NCI-H187 (cell line): ENCODE data around the gene GNAI3.

Experiments
- DNase-seq, 2 experiments: peaks; one replicate each; lab custom pipeline; 2025; lab: John Stamatoyannopoulos, UW

The GNAI3 gene

GRCh38 chr1:109624201-109625010, 76.0 kb downstream of the GNAI3 start:
- DNase-seq, result peak; percentile 18 to 39

GRCh38 chr1:109625176-109625575, 76.8 kb downstream of the GNAI3 start:
- no peak for DNase-seq

DNA sequence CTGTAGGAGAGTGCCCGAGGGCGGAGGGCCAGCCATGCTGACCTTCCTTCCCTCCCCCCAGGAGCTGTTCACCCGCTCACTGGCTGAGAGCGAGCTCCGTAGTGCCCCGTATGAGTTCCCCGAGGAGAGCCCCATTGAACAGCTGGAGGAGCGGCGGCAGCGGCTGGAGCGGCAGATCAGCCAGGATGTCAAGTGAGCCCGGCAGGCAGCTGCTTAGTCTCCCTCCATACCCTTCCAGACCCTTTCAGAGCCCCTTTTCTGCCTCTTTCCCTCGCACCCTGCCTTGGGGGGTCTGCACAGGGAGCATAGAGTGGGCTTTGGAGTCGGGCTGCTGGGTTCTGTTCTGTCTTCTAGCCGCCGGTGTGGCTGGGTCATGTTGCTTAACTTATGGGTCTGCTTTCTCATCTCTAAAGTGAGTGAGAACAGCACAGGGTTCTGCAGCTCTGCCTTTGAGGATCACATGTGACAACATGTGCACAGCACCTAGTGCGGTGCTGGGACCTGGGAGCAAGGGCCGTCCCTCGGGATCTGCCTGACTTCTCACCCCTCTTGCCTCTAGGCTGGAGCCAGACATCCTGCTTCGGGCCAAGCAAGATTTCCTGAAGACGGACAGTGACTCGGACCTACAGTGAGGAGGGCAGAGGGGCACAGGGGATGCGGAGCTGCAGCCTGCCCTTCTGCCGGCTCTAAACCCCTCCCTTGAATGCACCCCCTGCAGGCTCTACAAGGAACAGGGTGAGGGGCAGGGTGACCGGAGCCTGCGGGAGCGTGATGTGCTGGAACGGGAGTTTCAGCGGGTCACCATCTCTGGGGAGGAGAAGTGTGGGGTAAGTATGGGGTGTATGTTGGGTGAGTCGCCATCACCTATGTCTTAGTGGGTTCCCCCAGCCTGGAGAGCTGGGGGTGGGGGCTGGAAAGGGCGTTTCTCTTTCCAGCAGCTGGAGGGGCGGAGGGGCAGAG, 77.5 kb downstream of the GNAI3 start:
- peak in 1 of 2 experiments; percentile 26 for DNase-seq

- no peak for DNase-seq
These were observed 78.4 kb downstream of the GNAI3 start for GRCh38 chr1:109626682-109627408.

GRCh38 chr1:109627692-109628399, 79.4 kb downstream of the GNAI3 start:
- no peak for DNase-seq

DNA sequence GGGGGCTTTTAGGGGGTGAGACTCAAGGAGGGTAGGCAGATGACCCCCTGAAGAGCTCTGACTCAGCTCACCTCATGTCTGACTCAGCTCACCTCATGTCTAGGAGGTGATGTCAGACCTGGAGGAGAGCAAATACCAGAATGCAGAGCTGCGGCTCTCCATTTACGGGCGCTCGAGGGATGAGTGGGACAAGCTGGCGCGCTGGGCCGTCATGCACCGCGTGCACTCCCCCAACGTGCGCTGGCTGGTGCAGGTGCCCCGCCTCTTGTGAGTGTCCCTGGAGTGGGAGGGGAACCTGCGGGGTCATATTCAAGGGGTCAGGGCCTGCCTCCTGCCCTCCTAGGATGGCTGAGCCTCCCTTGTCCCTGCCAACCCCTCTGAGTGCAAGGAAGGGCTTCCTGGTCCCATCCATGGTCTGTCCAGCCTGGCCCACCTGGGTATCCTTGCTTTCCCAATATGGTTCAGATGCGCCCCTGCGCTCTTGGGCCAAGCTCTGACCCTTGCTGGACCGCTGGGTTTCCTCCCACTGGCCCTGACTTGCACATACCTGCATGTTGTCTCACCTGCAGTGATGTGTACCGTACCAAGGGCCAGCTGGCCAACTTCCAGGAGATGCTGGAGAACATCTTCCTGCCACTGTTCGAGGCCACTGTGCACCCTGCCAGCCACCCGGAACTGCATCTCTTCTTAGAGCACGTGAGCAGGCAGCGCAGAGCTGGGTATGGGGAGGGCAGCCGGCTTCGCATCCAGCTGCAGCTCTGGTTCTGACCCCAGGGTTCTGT, 80.3 kb downstream of the GNAI3 start:
- no peak for DNase-seq

DNA sequence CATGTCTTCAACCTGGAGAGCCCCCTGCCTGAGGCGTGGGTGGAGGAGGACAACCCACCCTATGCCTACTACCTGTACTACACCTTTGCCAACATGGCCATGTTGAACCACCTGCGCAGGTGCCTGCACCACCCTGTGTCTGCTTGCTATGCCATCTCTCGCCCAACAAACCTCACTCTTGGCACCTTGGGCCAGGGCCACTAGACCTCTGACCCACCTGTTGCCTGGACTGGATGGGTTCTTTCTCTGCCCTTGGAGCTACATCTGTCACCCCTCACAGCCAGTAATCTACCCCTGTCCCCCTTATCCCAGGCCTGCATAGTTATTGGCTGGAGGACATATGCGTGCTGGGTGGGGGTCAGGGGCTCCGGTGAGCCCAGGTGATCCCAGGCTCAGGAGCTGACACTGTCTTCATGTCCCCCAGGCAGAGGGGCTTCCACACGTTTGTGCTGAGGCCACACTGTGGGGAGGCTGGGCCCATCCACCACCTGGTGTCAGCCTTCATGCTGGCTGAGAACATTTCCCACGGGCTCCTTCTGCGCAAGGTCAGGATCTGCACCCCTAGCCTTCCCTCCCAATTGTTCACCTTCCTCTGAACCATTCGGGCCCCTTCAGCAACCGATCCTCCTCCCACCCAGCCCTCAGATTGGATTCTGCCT, 81.1 kb downstream of the GNAI3 start:
- DNase-seq, result no peak

DNA sequence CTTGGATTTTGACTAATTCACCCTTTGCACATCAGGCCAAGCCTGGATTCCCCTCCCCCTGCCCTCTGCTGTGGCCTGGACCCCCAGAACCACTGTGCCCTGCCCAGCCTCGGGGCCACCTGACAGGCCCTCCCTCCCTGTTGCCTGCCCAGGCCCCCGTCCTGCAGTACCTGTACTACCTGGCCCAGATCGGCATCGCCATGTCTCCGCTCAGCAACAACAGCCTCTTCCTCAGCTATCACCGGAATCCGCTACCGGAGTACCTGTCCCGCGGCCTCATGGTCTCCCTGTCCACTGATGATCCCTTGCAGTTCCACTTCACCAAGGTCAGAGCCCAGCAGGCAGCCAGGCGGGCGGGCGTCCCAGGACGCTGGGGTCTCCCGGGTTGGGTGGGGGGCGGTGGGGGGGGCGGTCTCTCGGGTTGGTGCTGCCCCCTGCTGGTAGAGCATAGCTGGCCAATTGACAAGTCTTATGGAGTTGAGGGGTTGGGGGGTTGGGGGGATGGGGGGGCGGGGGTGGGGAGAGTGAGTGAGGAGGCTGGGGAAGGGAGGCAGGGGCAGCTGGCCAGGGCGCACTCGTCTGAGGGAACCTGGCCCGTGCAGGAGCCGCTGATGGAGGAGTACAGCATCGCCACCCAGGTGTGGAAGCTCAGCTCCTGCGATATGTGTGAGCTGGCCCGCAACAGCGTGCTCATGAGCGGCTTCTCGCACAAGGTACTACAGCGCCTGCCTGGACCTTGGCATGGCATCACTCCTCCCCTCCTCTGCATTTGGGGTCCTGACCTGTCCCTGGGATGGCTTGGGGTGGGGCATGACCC, 81.9 kb downstream of the GNAI3 start:
- DNase-seq, result no peak

- DNase-seq, result no peak
These were observed 82.6 kb downstream of the GNAI3 start for GRCh38 chr1:109630898-109631512.

- DNase-seq, result no peak
These were observed 83.4 kb downstream of the GNAI3 start for GRCh38 chr1:109631513-109632505.

GRCh38 chr1:109632671-109633346, 84.4 kb downstream of the GNAI3 start:
- DNase-seq, result peak in 1 of 2 experiments; percentile 47

- no peak for DNase-seq
These were observed 85.9 kb downstream of the GNAI3 start for GRCh38 chr1:109634292-109634691.

DNA sequence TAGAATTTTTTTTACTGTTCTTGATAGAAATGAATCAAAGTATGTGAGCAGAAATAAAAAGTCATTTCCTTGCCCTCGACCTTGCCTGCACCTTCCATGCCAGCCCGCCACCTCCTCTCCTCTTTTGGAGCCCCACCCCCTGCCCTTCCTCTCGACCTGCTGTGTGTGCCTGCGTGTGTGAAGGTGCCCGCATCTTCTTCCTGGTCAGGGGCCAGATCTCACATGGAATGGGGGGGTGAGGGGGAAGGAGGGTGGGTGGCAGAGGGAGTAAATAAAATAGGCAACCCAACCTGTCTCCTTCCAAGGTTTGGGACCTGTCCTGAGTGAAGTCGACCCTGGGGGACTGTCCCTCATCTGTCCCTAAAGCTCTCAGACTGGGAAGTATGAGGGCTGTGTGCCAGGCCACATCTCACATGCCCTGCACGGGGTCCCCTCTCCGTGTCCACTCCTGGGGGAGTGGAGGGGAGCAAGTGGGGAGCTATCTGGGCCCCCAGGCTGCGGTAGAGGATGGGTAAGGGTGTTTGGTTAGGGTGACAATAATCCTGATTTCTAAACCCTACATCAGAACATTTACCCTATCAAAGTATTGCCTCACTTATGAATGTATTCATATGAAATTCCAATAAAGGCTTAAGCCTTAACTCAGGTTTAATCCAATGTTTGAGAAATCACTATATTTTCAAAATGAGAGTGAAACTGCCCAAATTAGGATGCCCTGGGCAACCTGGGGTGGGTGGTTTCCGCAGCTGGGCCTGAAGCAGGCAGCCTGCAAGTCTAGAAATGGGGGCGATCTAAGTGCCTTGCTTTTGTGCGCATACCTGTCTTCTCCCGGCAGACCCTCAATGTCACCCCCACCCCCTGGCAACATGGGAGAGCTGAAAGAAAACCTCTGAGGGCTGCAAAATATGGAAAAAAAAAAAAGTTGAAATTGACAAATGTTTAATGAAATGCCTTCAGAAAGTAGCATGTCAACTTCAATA, 86.6 kb downstream of the GNAI3 start:
- no peak for DNase-seq

DNA sequence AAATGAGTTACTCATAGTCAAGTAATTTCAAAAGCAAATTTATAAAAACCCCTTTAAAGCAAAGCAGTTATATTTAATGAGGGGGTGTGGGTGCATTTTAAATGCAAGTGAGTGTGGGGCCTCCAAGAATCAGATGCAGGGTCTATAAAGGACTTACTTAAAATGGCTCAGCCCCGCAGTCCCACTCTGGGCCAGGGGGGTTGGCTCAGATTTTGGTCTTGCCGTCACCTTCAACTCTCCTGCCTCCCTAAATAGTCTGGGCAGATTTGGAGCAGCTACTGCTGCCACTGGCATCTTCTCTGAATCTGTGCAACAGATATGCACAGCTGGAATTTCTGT, 87.4 kb downstream of the GNAI3 start:
- no peak for DNase-seq

GRCh38 chr1:109636201-109636952, 88.0 kb downstream of the GNAI3 start:
- DNase-seq, result no peak
